Thoracic aorta (tissue), 2 donors: ENCODE data around the gene REEP2. TPM values are rescaled to one million over a fixed set of nuclear protein-coding genes. Genes with fewer than 3 reads are reported as not detected.
"Not testable (repeated sequence)": the region's sequence is repeated elsewhere in the genome, so short reads cannot be mapped to it uniquely, and the experiment has no call there.

Experiments used
- ATAC-seq: fragments of 150-250 bp; one replicate; pipeline ENCODE4 v1.8.0; 2017; ENCODE audit warnings: low read depth; ENCODE audit not compliant: insufficient number of reproducible peaks, low FRiP score
- DNase-seq: peaks from one replicate; pipeline ENCODE4 v3.0.0-alpha.2; 2020; ENCODE audit warnings: low spot score
- H3K27ac ChIP-seq, 2 donors: fragments of 200-600 bp; sonication (generic); 1 replicate in 1 of 2; 2 replicates in 1 of 2; pipeline ENCODE4 v1.5.1; 2016; ENCODE audit warnings: mild to moderate bottlenecking in 2 of 2, moderate library complexity in 2 of 2
- H3K27me3 ChIP-seq: fragments of 200-600 bp; sonication (generic); replicated peaks from 2 replicates; pipeline ENCODE4 v1.6.0; 2016; ENCODE audit warnings: mild to moderate bottlenecking; ENCODE audit not compliant: insufficient read depth
- H3K36me3 ChIP-seq: fragments of 200-600 bp; sonication (generic); one replicate; pipeline ENCODE4 v1.5.1; 2016
- H3K4me1 ChIP-seq, 2 donors: fragments of 200-600 bp; sonication (generic); 1 replicate in 1 of 2; 2 replicates in 1 of 2; pipeline versions ENCODE4 v1.5.1 to v1.6.0; 2016; ENCODE audit warnings: low read depth in 2 of 2, mild to moderate bottlenecking in 1 of 2; ENCODE audit not compliant: control insufficient read depth in 1 of 2
- H3K4me3 ChIP-seq: fragments of 200-600 bp; sonication (generic); 2 replicates; pipeline ENCODE4 v1.5.1; 2016; ENCODE audit warnings: mild to moderate bottlenecking
- H3K9me3 ChIP-seq: fragments of 200-600 bp; sonication (generic); 2 replicates; pipeline ENCODE4 v1.5.1; 2016
- CTCF ChIP-seq: fragments of 200-600 bp; sonication (generic); IDR thresholded peaks from one replicate; pipeline ENCODE4 v1.5.1; 2019; ENCODE audit warnings: antibody characterized with exemption
- total RNA-seq, 2 donors: library from RNA; depleted of rRNA; stranded (reverse); fragments of >200 nt; gene quantifications; one replicate each; pipeline versions ENCODE4 v1.1.0 to v1.2.3, GENCODE V29; 2016

The REEP2 gene
- total RNA-seq, result 10 to 100 TPM in 1 of 2 donors, 1 to 10 TPM in 1; 8.9 to 11.5 TPM

GRCh38 chr5:138438724-138439476 lies at the start of gene REEP2:
TSS of gene REEP2 (plus strand) at chr5:138439057. CDS start at chr5:138439209, 152 bp downstream.
- DNase-seq (no peak), ATAC-seq (peak; percentile 30)
- H3K9me3 ChIP-seq, result no peaks in the 10 kb centered on the region
- H3K36me3 ChIP-seq, result peaks cover 11% of the 10 kb centered on the region
- peaks cover 5 to 18% of the 10 kb centered on the region in 2 donors for H3K4me1 ChIP-seq
- H3K4me3 ChIP-seq, result peak within 1 kb of the TSS; percentile 77
- H3K27ac ChIP-seq, result peak within 1 kb of the TSS in 1 of 2 donors; percentile 23
- TF ChIP-seq CTCF, result no peak
- H3K27me3 ChIP-seq, result no peaks in the 10 kb centered on the region

- Histone ChIP-seq H3K9me3 (no peaks in the 10 kb centered on the region), H3K4me1 (no peaks in the 10 kb centered on the region), H3K27ac (no peak overlapping the region), H3K27me3 (no peaks in the 10 kb centered on the region), H3K4me3 (no peak overlapping the region), H3K36me3 (peaks cover 50% of the 10 kb centered on the region)
- DNase-seq (no peak), ATAC-seq (no peak)
- no peak for TF ChIP-seq CTCF
Observed at GRCh38 chr5:138389332-138389731, 49.5 kb upstream of the REEP2 start.

GRCh38 chr5:138389911-138390310 lies 48.9 kb upstream of the REEP2 start:
- H3K27ac ChIP-seq, DNase-seq, H3K4me3 ChIP-seq, ATAC-seq, H3K9me3 ChIP-seq, H3K4me1 ChIP-seq, H3K27me3 ChIP-seq: not testable (repeated sequence)
- peaks cover 54% of the 10 kb centered on the region for H3K36me3 ChIP-seq

GRCh38 chr5:138391859-138392386 lies 46.9 kb upstream of the REEP2 start:
- TF ChIP-seq CTCF, result no peak
- ATAC-seq (no peak), DNase-seq (no peak)
- no peak overlapping the region for H3K27ac ChIP-seq
- no peaks in the 10 kb centered on the region for H3K9me3 ChIP-seq
- no peaks in the 10 kb centered on the region for H3K27me3 ChIP-seq
- H3K4me3 ChIP-seq, result no peak overlapping the region
- peaks cover 53% of the 10 kb centered on the region for H3K36me3 ChIP-seq
- no peaks in the 10 kb centered on the region for H3K4me1 ChIP-seq

GRCh38 chr5:138402640-138403039 lies 36.2 kb upstream of the REEP2 start:
- H3K9me3 ChIP-seq, result no peaks in the 10 kb centered on the region
- H3K27ac ChIP-seq, result no peak overlapping the region
- DNase-seq (no peak), ATAC-seq (no peak)
- no peaks in the 10 kb centered on the region for H3K27me3 ChIP-seq
- TF ChIP-seq CTCF, result no peak
- H3K36me3 ChIP-seq, result peaks cover 39% of the 10 kb centered on the region
- no peaks in the 10 kb centered on the region for H3K4me1 ChIP-seq
- H3K4me3 ChIP-seq, result no peak overlapping the region
